ENCODE data around the gene LRRN2.
A peak's percentile ranks its signal among the peaks of the same experiment; 100 is the strongest.

LRRN2 gene

DNA sequence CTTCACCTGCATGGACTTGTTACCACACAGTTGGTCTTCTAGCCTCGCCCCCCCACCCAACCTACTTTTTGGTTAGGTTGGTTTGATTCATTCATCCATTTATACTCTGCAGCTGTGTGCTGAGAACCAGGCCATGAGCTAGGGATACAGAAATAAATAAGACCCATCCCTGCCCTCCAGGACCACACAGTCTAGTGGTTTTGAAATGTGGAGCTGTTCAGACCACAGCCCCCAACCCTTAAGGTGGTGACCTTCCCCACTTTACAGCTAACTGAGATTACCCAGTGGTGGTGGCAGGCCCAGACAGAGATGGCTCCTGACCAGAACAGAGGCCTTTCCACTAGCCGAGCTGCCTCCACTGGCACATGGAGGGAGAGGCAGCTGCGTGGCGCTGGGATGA is 37.0 kb downstream of the LRRN2 start:
- no CpG with 5 or more reads among the region's 4 CpGs for WGBS, 2 donors (ENCODE audit: extremely low coverage in 2 of 2, insufficient read length in 2 of 2, insufficient replicate concordance in 1 of 2)
- no peak overlapping the region for H2BK120ac ChIP-seq (ENCODE audit: low read depth, low read length)
- no peak overlapping the region for H2AK5ac ChIP-seq (ENCODE audit: low read depth, low read length)
- H3K4ac ChIP-seq (ENCODE audit: low read length), result no peak overlapping the region
- H2BK15ac ChIP-seq (ENCODE audit: low read length), result no peak overlapping the region
- no peak overlapping the region for H4K91ac ChIP-seq (ENCODE audit: low read depth, low read length, poor library complexity)
- H2BK5ac ChIP-seq (ENCODE audit: low read length), result no peak overlapping the region
- peaks cover 0 to 39% (median 0%) of the 10 kb centered on the region in 3 experiments for H3K27me3 ChIP-seq (ENCODE audit: control insufficient read depth in 3 of 3, insufficient read depth in 3 of 3, low read depth in 1 of 3, low read length in 3 of 3)
- H3K4me3 ChIP-seq (ENCODE audit: low read length in 2 of 2), result no peak overlapping the region
- no peak overlapping the region for H3K18ac ChIP-seq (ENCODE audit: low read length)
- no peak overlapping the region for H3K9ac ChIP-seq (ENCODE audit: low read depth, low read length, poor library complexity)
- no peak overlapping the region for H3K23ac ChIP-seq (ENCODE audit: low read depth, low read length, poor library complexity)
- H3K9me3 ChIP-seq (replicated peaks in 1 of 2; ENCODE audit: control insufficient read depth in 2 of 2, insufficient read depth in 1 of 2, low read depth in 1 of 2, low read length in 2 of 2), result no peaks in the 10 kb centered on the region
- H2AFZ ChIP-seq (ENCODE audit: low read length), result no peak overlapping the region
- no peak overlapping the region for H3K14ac ChIP-seq (ENCODE audit: low read length)
- no peaks in the 10 kb centered on the region for H3K79me1 ChIP-seq (ENCODE audit: low read depth, low read length)
- no peak overlapping the region for H4K8ac ChIP-seq (ENCODE audit: low read depth, low read length)
- H3K4me2 ChIP-seq (ENCODE audit: insufficient read depth, low read length, poor library complexity, severe bottlenecking), result no peak overlapping the region
- H3K27ac ChIP-seq (replicated peaks; ENCODE audit: low read length), result no peak overlapping the region
- peaks cover 0 to 8% of the 10 kb centered on the region in 2 donors for H3K4me1 ChIP-seq (ENCODE audit: control insufficient read depth in 2 of 2, insufficient read depth in 1 of 2, low read depth in 1 of 2, low read length in 2 of 2)
- no peak overlapping the region for H2BK12ac ChIP-seq (ENCODE audit: low read length)
- no peak for DNase-seq (ENCODE audit: low spot score)
- no peaks in the 10 kb centered on the region for H3K36me3 ChIP-seq (replicated peaks in 1 of 2; ENCODE audit: control insufficient read depth in 2 of 2, insufficient read depth in 2 of 2, low read length in 2 of 2)

DNA sequence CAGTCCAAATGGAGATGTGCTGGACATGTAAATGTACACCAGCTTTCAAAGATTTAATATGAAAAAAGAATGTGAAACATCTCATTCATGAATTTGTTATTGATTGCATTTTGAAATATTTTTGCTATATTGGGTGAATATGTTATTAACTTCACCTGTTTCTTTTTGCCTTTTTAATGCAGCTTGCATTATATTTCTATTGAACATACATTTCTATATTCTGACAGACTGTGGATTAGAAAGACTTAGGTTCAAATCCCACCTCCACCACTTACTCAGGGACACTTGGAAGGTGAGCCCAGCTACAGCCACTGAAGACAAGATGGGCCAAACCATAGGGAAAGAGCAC is 37.8 kb downstream of the LRRN2 start:
- no peak overlapping the region for H2BK120ac ChIP-seq (ENCODE audit: low read depth, low read length)
- no peak overlapping the region for H2AK5ac ChIP-seq (ENCODE audit: low read depth, low read length)
- no peak overlapping the region for H2BK12ac ChIP-seq (ENCODE audit: low read length)
- no peak overlapping the region for H2BK5ac ChIP-seq (ENCODE audit: low read length)
- H3K9ac ChIP-seq (ENCODE audit: low read depth, low read length, poor library complexity), result no peak overlapping the region
- H3K4ac ChIP-seq (ENCODE audit: low read length), result no peak overlapping the region
- H4K8ac ChIP-seq (ENCODE audit: low read depth, low read length), result no peak overlapping the region
- H3K4me2 ChIP-seq (ENCODE audit: insufficient read depth, low read length, poor library complexity, severe bottlenecking), result no peak overlapping the region
- peaks cover 0 to 7% of the 10 kb centered on the region in 2 donors for H3K4me1 ChIP-seq (ENCODE audit: control insufficient read depth in 2 of 2, insufficient read depth in 1 of 2, low read depth in 1 of 2, low read length in 2 of 2)
- H2AFZ ChIP-seq (ENCODE audit: low read length), result no peak overlapping the region
- H3K79me1 ChIP-seq (ENCODE audit: low read depth, low read length), result no peaks in the 10 kb centered on the region
- no peaks in the 10 kb centered on the region for H3K9me3 ChIP-seq (replicated peaks in 1 of 2; ENCODE audit: control insufficient read depth in 2 of 2, insufficient read depth in 1 of 2, low read depth in 1 of 2, low read length in 2 of 2)
- no peak overlapping the region for H3K18ac ChIP-seq (ENCODE audit: low read length)
- H2BK15ac ChIP-seq (ENCODE audit: low read length), result no peak overlapping the region
- no peak overlapping the region for H3K27ac ChIP-seq (replicated peaks; ENCODE audit: low read length)
- peaks cover 0 to 38% (median 0%) of the 10 kb centered on the region in 3 experiments for H3K27me3 ChIP-seq (ENCODE audit: control insufficient read depth in 3 of 3, insufficient read depth in 3 of 3, low read depth in 1 of 3, low read length in 3 of 3)
- no peaks in the 10 kb centered on the region for H3K36me3 ChIP-seq (replicated peaks in 1 of 2; ENCODE audit: control insufficient read depth in 2 of 2, insufficient read depth in 2 of 2, low read length in 2 of 2)
- no peak overlapping the region for H4K91ac ChIP-seq (ENCODE audit: low read depth, low read length, poor library complexity)
- no peak for DNase-seq (ENCODE audit: low spot score)
- H3K4me3 ChIP-seq (ENCODE audit: low read length in 2 of 2), result no peak overlapping the region
- no peak overlapping the region for H3K14ac ChIP-seq (ENCODE audit: low read length)
- no peak overlapping the region for H3K23ac ChIP-seq (ENCODE audit: low read depth, low read length, poor library complexity)

- no peak overlapping the region for H3K9ac ChIP-seq (ENCODE audit: low read depth, low read length, poor library complexity)
- no CpG with 5 or more reads among the region's 2 CpGs for WGBS, 2 donors (ENCODE audit: extremely low coverage in 2 of 2, insufficient read length in 2 of 2, insufficient replicate concordance in 1 of 2)
- peaks cover 0 to 5% of the 10 kb centered on the region in 2 donors for H3K4me1 ChIP-seq (ENCODE audit: control insufficient read depth in 2 of 2, insufficient read depth in 1 of 2, low read depth in 1 of 2, low read length in 2 of 2)
- no peaks in the 10 kb centered on the region for H3K36me3 ChIP-seq (replicated peaks in 1 of 2; ENCODE audit: control insufficient read depth in 2 of 2, insufficient read depth in 2 of 2, low read length in 2 of 2)
- H3K27ac ChIP-seq (replicated peaks; ENCODE audit: low read length), result no peak overlapping the region
- H2BK120ac ChIP-seq (ENCODE audit: low read depth, low read length), result no peak overlapping the region
- H2BK12ac ChIP-seq (ENCODE audit: low read length), result no peak overlapping the region
- peaks cover 0 to 38% (median 0%) of the 10 kb centered on the region in 3 experiments for H3K27me3 ChIP-seq (ENCODE audit: control insufficient read depth in 3 of 3, insufficient read depth in 3 of 3, low read depth in 1 of 3, low read length in 3 of 3)
- no peak overlapping the region for H4K91ac ChIP-seq (ENCODE audit: low read depth, low read length, poor library complexity)
- no peak overlapping the region for H2AFZ ChIP-seq (ENCODE audit: low read length)
- no peak overlapping the region for H3K4me3 ChIP-seq (ENCODE audit: low read length in 2 of 2)
- no peak overlapping the region for H2BK5ac ChIP-seq (ENCODE audit: low read length)
- no peak overlapping the region for H4K8ac ChIP-seq (ENCODE audit: low read depth, low read length)
- DNase-seq (ENCODE audit: low spot score), result peak; percentile 39
- H3K18ac ChIP-seq (ENCODE audit: low read length), result no peak overlapping the region
- H3K79me1 ChIP-seq (ENCODE audit: low read depth, low read length), result no peaks in the 10 kb centered on the region
- H3K14ac ChIP-seq (ENCODE audit: low read length), result no peak overlapping the region
- H3K4me2 ChIP-seq (ENCODE audit: insufficient read depth, low read length, poor library complexity, severe bottlenecking), result no peak overlapping the region
- no peak overlapping the region for H3K23ac ChIP-seq (ENCODE audit: low read depth, low read length, poor library complexity)
- H2BK15ac ChIP-seq (ENCODE audit: low read length), result no peak overlapping the region
- no peak overlapping the region for H3K4ac ChIP-seq (ENCODE audit: low read length)
- H3K9me3 ChIP-seq (replicated peaks in 1 of 2; ENCODE audit: control insufficient read depth in 2 of 2, insufficient read depth in 1 of 2, low read depth in 1 of 2, low read length in 2 of 2), result no peaks in the 10 kb centered on the region
- no peak overlapping the region for H2AK5ac ChIP-seq (ENCODE audit: low read depth, low read length)
Measured at GRCh38 chr1:204647114-204647804, 38.3 kb downstream of the LRRN2 start.

GRCh38 chr1:204645666-204646065 is 39.9 kb downstream of the LRRN2 start:
- no peak overlapping the region for H2BK120ac ChIP-seq (ENCODE audit: low read depth, low read length)
- no peak overlapping the region for H3K14ac ChIP-seq (ENCODE audit: low read length)
- H3K79me1 ChIP-seq (ENCODE audit: low read depth, low read length), result no peaks in the 10 kb centered on the region
- no peak overlapping the region for H3K27ac ChIP-seq (replicated peaks; ENCODE audit: low read length)
- peak overlapping the region; percentile 1 for H3K9ac ChIP-seq (ENCODE audit: low read depth, low read length, poor library complexity)
- H3K18ac ChIP-seq (ENCODE audit: low read length), result no peak overlapping the region
- no peak overlapping the region for H3K23ac ChIP-seq (ENCODE audit: low read depth, low read length, poor library complexity)
- H3K4me3 ChIP-seq (ENCODE audit: low read length in 2 of 2), result no peak overlapping the region
- no peak overlapping the region for H3K4me2 ChIP-seq (ENCODE audit: insufficient read depth, low read length, poor library complexity, severe bottlenecking)
- H4K91ac ChIP-seq (ENCODE audit: low read depth, low read length, poor library complexity), result no peak overlapping the region
- no peak overlapping the region for H3K4ac ChIP-seq (ENCODE audit: low read length)
- H3K4me1 ChIP-seq (ENCODE audit: control insufficient read depth in 2 of 2, insufficient read depth in 1 of 2, low read depth in 1 of 2, low read length in 2 of 2), result peaks cover 0 to 2% of the 10 kb centered on the region in 2 donors
- DNase-seq (ENCODE audit: low spot score), result no peak
- H3K36me3 ChIP-seq (replicated peaks in 1 of 2; ENCODE audit: control insufficient read depth in 2 of 2, insufficient read depth in 2 of 2, low read length in 2 of 2), result no peaks in the 10 kb centered on the region
- no peak overlapping the region for H4K8ac ChIP-seq (ENCODE audit: low read depth, low read length)
- H3K9me3 ChIP-seq (replicated peaks in 1 of 2; ENCODE audit: control insufficient read depth in 2 of 2, insufficient read depth in 1 of 2, low read depth in 1 of 2, low read length in 2 of 2), result no peaks in the 10 kb centered on the region
- no peak overlapping the region for H2BK12ac ChIP-seq (ENCODE audit: low read length)
- WGBS, 2 donors (ENCODE audit: extremely low coverage in 2 of 2, insufficient read length in 2 of 2, insufficient replicate concordance in 1 of 2), result no CpG with 5 or more reads among the region's 3 CpGs
- H2BK15ac ChIP-seq (ENCODE audit: low read length), result no peak overlapping the region
- H2AFZ ChIP-seq (ENCODE audit: low read length), result no peak overlapping the region
- no peak overlapping the region for H2AK5ac ChIP-seq (ENCODE audit: low read depth, low read length)
- peaks cover 0 to 24% (median 0%) of the 10 kb centered on the region in 3 experiments for H3K27me3 ChIP-seq (ENCODE audit: control insufficient read depth in 3 of 3, insufficient read depth in 3 of 3, low read depth in 1 of 3, low read length in 3 of 3)
- H2BK5ac ChIP-seq (ENCODE audit: low read length), result no peak overlapping the region

All from neuronal stem cell (in vitro differentiated cells).